H9 (cell line): ENCODE data around the gene SGCE. TPM values are rescaled to one million over a fixed set of nuclear protein-coding genes. Genes with fewer than 3 reads are reported as not detected.
A peak's percentile ranks its signal among the peaks of the same experiment; 100 is the strongest.

Experiments
- DNase-seq: peaks from one replicate; pipeline ENCODE4 v3.0.0-alpha.2; 2017
- H2AFZ ChIP-seq: one replicate; pipeline ENCODE4 v1.6.1; 2013; ENCODE audit warnings: mild to moderate bottlenecking, low read length, control low read depth, moderate library complexity
- H2AK5ac ChIP-seq: 2 replicates; pipeline ENCODE4 v1.6.1; 2013; ENCODE audit warnings: low read length, control low read depth, mixed read lengths; ENCODE audit not compliant: insufficient read length
- H2BK120ac ChIP-seq: one replicate; pipeline ENCODE4 v1.6.1; 2013; ENCODE audit warnings: low read depth, mild to moderate bottlenecking, low read length, control low read depth, inconsistent platforms; ENCODE audit not compliant: poor library complexity, severe bottlenecking
- H2BK12ac ChIP-seq: 2 replicates; pipeline ENCODE4 v1.6.1; 2013; ENCODE audit warnings: low read length, control low read depth, mixed read lengths, low read depth; ENCODE audit not compliant: insufficient read length
- H2BK15ac ChIP-seq: 2 replicates; pipeline ENCODE4 v1.6.1; 2013; ENCODE audit warnings: low read depth, low read length, control low read depth
- H2BK20ac ChIP-seq: one replicate; pipeline ENCODE4 v1.6.1; 2013; ENCODE audit warnings: low read depth, mild to moderate bottlenecking, low read length, control low read depth, inconsistent platforms; ENCODE audit not compliant: poor library complexity, severe bottlenecking
- H2BK5ac ChIP-seq: 2 replicates; pipeline ENCODE4 v1.6.1; 2013; ENCODE audit warnings: low read length, control low read depth, mixed read lengths; ENCODE audit not compliant: insufficient read length
- H3K14ac ChIP-seq: 2 replicates; pipeline ENCODE4 v1.6.1; 2013; ENCODE audit warnings: low read length, control low read depth; ENCODE audit not compliant: insufficient read depth
- H3K18ac ChIP-seq: 2 replicates; pipeline ENCODE4 v1.6.1; 2013; ENCODE audit warnings: low read depth, mild to moderate bottlenecking, mixed read lengths, low read length, control low read depth; ENCODE audit not compliant: insufficient read length
- H3K23ac ChIP-seq: 2 replicates; pipeline ENCODE4 v1.6.1; 2013; ENCODE audit warnings: low read length, control low read depth, mixed read lengths, low read depth; ENCODE audit not compliant: insufficient read length
- H3K23me2 ChIP-seq: 2 replicates; pipeline ENCODE4 v1.6.1; 2013; ENCODE audit warnings: low read depth, mild to moderate bottlenecking, mixed read lengths, low read length, control low read depth; ENCODE audit not compliant: insufficient read length, poor library complexity, severe bottlenecking
- H3K27ac ChIP-seq: 2 replicates; pipeline ENCODE4 v1.5.1; 2013; ENCODE audit warnings: low read length, control low read depth, mixed read lengths, low read depth; ENCODE audit not compliant: insufficient read length
- H3K27me3 ChIP-seq: 2 replicates; pipeline ENCODE4 v1.6.1; 2013; ENCODE audit warnings: low read length, control low read depth, inconsistent platforms; ENCODE audit not compliant: insufficient read depth
- H3K4ac ChIP-seq: 2 replicates; pipeline ENCODE4 v1.6.1; 2013; ENCODE audit warnings: low read depth, mild to moderate bottlenecking, control low read depth, inconsistent platforms, low read length, moderate library complexity
- H3K4me1 ChIP-seq: 2 replicates; pipeline ENCODE4 v1.6.1; 2013; ENCODE audit warnings: low read length, control low read depth, inconsistent platforms; ENCODE audit not compliant: insufficient read depth
- H3K4me2 ChIP-seq: 2 replicates; pipeline ENCODE4 v1.6.1; 2013; ENCODE audit warnings: low read length, control low read depth, mixed read lengths; ENCODE audit not compliant: insufficient read length, insufficient read depth
- H3K56ac ChIP-seq: 2 replicates; pipeline ENCODE4 v1.6.1; 2013; ENCODE audit warnings: low read depth, mild to moderate bottlenecking, mixed read lengths, low read length, control low read depth; ENCODE audit not compliant: insufficient read length
- H3K79me1 ChIP-seq: 2 replicates; pipeline ENCODE4 v1.6.1; 2013; ENCODE audit warnings: low read depth, mild to moderate bottlenecking, moderate library complexity, low read length, control low read depth, inconsistent platforms; ENCODE audit not compliant: insufficient read depth, poor library complexity, severe bottlenecking
- H3K79me2 ChIP-seq: 2 replicates; pipeline ENCODE4 v1.6.1; 2013; ENCODE audit warnings: low read length, control low read depth, inconsistent platforms; ENCODE audit not compliant: insufficient read depth
- H3K9ac ChIP-seq: 2 replicates; pipeline ENCODE4 v1.6.1; 2013; ENCODE audit warnings: low read length, control low read depth, mixed read lengths; ENCODE audit not compliant: insufficient read length; ENCODE audit errors: extremely low read depth
- H3K9me3 ChIP-seq: one replicate; pipeline ENCODE4 v1.6.1; 2013; ENCODE audit warnings: low read depth, low read length, inconsistent platforms; ENCODE audit not compliant: control insufficient read depth
- H3T11ph ChIP-seq: one replicate; pipeline ENCODE4 v1.6.1; 2013; ENCODE audit warnings: mild to moderate bottlenecking, low read length, control low read depth, inconsistent platforms
- H4K20me1 ChIP-seq: one replicate; pipeline ENCODE4 v1.6.1; 2013; ENCODE audit not compliant: control insufficient read depth, insufficient read length, insufficient read depth
- H4K5ac ChIP-seq: 2 replicates; pipeline ENCODE4 v1.6.1; 2013; ENCODE audit warnings: low read depth, mild to moderate bottlenecking, mixed read lengths, low read length, control low read depth; ENCODE audit not compliant: insufficient read length
- H4K8ac ChIP-seq: replicated peaks from 2 replicates; pipeline ENCODE4 v1.6.1; 2013; ENCODE audit warnings: low read length, control low read depth, mixed read lengths, low read depth; ENCODE audit not compliant: insufficient read length
- H4K91ac ChIP-seq: 2 replicates; pipeline ENCODE4 v1.6.1; 2013; ENCODE audit warnings: low read depth, mild to moderate bottlenecking, moderate library complexity, mixed read lengths, low read length, control low read depth; ENCODE audit not compliant: insufficient read length
- H3K27ac Mint-ChIP-seq, 3 experiments: 2 replicates in 2 of 3; 3 replicates in 1 of 3; pipeline ENCODE4 v1.8.0; 2020 to 2021; ENCODE audit warnings: mixed read lengths in 3 of 3, mild to moderate bottlenecking in 1 of 3, moderate library complexity in 1 of 3
- H3K27me3 Mint-ChIP-seq: 2 replicates; pipeline ENCODE4 v1.8.0; 2021; ENCODE audit warnings: low read depth, mild to moderate bottlenecking, moderate library complexity, mixed read lengths
- H3K36me3 Mint-ChIP-seq, 3 experiments: 2 replicates in 2 of 3; 3 replicates in 1 of 3; pipeline ENCODE4 v1.8.0; 2020 to 2021; ENCODE audit warnings: low read depth in 3 of 3, mixed read lengths in 3 of 3; ENCODE audit not compliant: insufficient read depth in 1 of 3
- H3K4me1 Mint-ChIP-seq, 2 experiments: 2 replicates each; pipeline ENCODE4 v1.8.0; 2020; ENCODE audit warnings: mixed read lengths in 2 of 2
- H3K4me3 Mint-ChIP-seq, 2 experiments: 2 replicates in 1 of 2; 3 replicates in 1 of 2; pipeline ENCODE4 v1.8.0; 2020 to 2021; ENCODE audit warnings: mild to moderate bottlenecking in 2 of 2, mixed read lengths in 2 of 2, moderate library complexity in 1 of 2
- H3K9me3 Mint-ChIP-seq, 2 experiments: 2 replicates in 1 of 2; 3 replicates in 1 of 2; pipeline ENCODE4 v1.8.0; 2020; ENCODE audit warnings: mild to moderate bottlenecking in 2 of 2, mixed read lengths in 2 of 2, moderate library complexity in 1 of 2
- CTCF ChIP-seq: fragments of 200-600 bp; sonication (generic); conservative IDR thresholded peaks from 3 replicates; pipeline ENCODE4 v1.8.0; 2021; ENCODE audit warnings: antibody characterized with exemption, mild to moderate bottlenecking
- WGBS: extraction: QIAGEN DNeasy Blood & Tissue Kit; methylation state at CpG from one replicate; pipeline ENCODE4 v1.1.7; 2013; ENCODE audit warnings: missing lambda C conversion rate, low lambda C conversion rate, mixed read lengths; ENCODE audit not compliant: insufficient read length; ENCODE audit errors: extremely low coverage; 5-methylcytosine and 5-hydroxymethylcytosine counted together
- total RNA-seq: library from RNA; stranded (reverse); gene quantifications from 2 replicates; pipeline ENCODE4 v1.2.1, GENCODE V29; 2021

The SGCE gene
- total RNA-seq, 1 experiment from 2014 or later: 30.5 TPM

GRCh38 chr7:94657771-94658693, 2.1 kb upstream of the SGCE start:
- peak; percentile 98 for DNase-seq
- Histone ChIP-seq H3K9me3 (no peaks in the 10 kb centered on the region), H3K18ac (no peak overlapping the region), H3K4ac (no peak overlapping the region), H2BK20ac (no peak overlapping the region), H3K79me1 (no peaks in the 10 kb centered on the region), H4K20me1 (no peaks in the 10 kb centered on the region), H2AFZ (no peak overlapping the region), H3K23ac (no peak overlapping the region), H3K27me3 (no peaks in the 10 kb centered on the region), H3K9ac (no peak overlapping the region), H2AK5ac (no peak overlapping the region), H3K27ac (no peak overlapping the region), H2BK5ac (no peak overlapping the region), H3K4me1 (no peaks in the 10 kb centered on the region), H2BK12ac (no peak overlapping the region), H3K79me2 (peaks cover 5% of the 10 kb centered on the region; the same call in 1 of the 2 replicates), H3K56ac (no peak overlapping the region), H2BK120ac (no peak overlapping the region), H3K14ac (no peak overlapping the region), H2BK15ac (no peak overlapping the region), H3T11ph (no peak overlapping the region), H4K8ac (no peak overlapping the region), H3K4me2 (peak overlapping the region; percentile 95), H3K23me2 (peaks cover 13% of the 10 kb centered on the region), H4K91ac (no peak overlapping the region), H4K5ac (no peak overlapping the region)
- Mint-ChIP-seq H3K27me3 (peaks cover 12% of the 10 kb centered on the region), H3K9me3 (peaks cover 13% of the 10 kb centered on the region in 2 experiments), H3K27ac (no peak overlapping the region; a peak in 2 of 7 replicates), H3K4me1 (peaks cover 14 to 20% of the 10 kb centered on the region in 2 experiments; a peak in 3 of 4 replicates), H3K36me3 (peaks cover 12 to 14% (median 12%) of the 10 kb centered on the region in 3 experiments; a peak in 6 of 7 replicates), H3K4me3 (peak overlapping the region; percentile 91 to 92; a peak in 3 of 5 replicates)
- no peak for TF ChIP-seq CTCF
- no CpG with 5 or more reads among the region's 38 CpGs for WGBS
